PC-9 (cell line): ENCODE results near the gene SCN1B.

Source experiments
- EZH2 ChIP-seq: fragments of 200-600 bp; sonication (generic); IDR thresholded peaks from 2 replicates; pipeline ENCODE4 v1.8.0; 2017; ENCODE audit warnings: antibody characterized with exemption, low read depth
- TF ChIP-seq, protein P1 (sequence below): fragments of 200-600 bp; sonication (generic); conservative IDR thresholded peaks from 2 replicates; pipeline ENCODE4 v1.6.1; 2017; ENCODE audit warnings: mixed run types, antibody characterized with exemption, mild to moderate bottlenecking, moderate library complexity

DNA sequence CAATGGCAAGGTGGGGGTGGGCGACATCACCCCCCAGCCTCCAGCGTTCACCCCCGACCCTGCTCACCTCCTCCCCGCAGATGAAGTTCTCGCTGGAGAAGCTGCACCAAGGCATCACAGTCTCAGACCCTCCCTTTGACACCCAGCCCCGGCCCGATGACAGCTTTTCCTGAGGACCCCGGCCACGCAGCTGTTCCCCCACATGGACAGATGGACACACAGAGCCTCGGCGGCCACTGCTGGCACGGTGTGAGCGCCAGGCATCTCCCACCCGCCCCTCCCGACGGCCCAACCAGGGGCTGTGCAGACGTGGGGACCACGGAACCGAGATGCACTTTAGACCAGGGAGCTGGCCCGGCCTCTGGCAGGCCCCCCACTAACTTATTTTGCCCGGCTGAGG is 4.3 kb upstream of the SCN1B start:
- TF ChIP-seq, protein P1, sequence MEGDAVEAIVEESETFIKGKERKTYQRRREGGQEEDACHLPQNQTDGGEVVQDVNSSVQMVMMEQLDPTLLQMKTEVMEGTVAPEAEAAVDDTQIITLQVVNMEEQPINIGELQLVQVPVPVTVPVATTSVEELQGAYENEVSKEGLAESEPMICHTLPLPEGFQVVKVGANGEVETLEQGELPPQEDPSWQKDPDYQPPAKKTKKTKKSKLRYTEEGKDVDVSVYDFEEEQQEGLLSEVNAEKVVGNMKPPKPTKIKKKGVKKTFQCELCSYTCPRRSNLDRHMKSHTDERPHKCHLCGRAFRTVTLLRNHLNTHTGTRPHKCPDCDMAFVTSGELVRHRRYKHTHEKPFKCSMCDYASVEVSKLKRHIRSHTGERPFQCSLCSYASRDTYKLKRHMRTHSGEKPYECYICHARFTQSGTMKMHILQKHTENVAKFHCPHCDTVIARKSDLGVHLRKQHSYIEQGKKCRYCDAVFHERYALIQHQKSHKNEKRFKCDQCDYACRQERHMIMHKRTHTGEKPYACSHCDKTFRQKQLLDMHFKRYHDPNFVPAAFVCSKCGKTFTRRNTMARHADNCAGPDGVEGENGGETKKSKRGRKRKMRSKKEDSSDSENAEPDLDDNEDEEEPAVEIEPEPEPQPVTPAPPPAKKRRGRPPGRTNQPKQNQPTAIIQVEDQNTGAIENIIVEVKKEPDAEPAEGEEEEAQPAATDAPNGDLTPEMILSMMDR = no peak
- TF ChIP-seq EZH2 = no peak
